ENCODE measurements around the gene UBE2E2.

The UBE2E2 gene

GRCh38 chr3:23202921-23203707, at the start of gene UBE2E2:
UBE2E2 (plus strand) TSS chr3:23203327.
- Histone ChIP-seq H3K9me3 (ENCODE audit: control insufficient read depth, insufficient read depth, low read length) (no peaks in the 10 kb centered on the region), H3K9me2 (replicated peaks; ENCODE audit: control insufficient read depth, low read length) (no peaks in the 10 kb centered on the region), H4K20me1 (ENCODE audit: control insufficient read depth, insufficient read depth, low read depth, low read length) (no peaks in the 10 kb centered on the region; the same call in 1 of the 2 replicates), H3K27ac (ENCODE audit: low read depth, low read length) (no peak within 1 kb of the TSS), H3K79me2 (ENCODE audit: control insufficient read depth, low read length) (peaks cover 43% of the 10 kb centered on the region), H3K27me3 (ENCODE audit: control insufficient read depth, low read length) (peaks cover 46% of the 10 kb centered on the region), H3K4me1 (ENCODE audit: control insufficient read depth, low read length) (peaks cover 15% of the 10 kb centered on the region), H3K4me3 (ENCODE audit: low read length) (peak within 1 kb of the TSS; percentile 97), H3K4me2 (ENCODE audit: low read length) (peak within 1 kb of the TSS; percentile 86), H3K36me3 (ENCODE audit: control insufficient read depth, low read length) (peaks cover 2% of the 10 kb centered on the region; the same call in 1 of the 2 replicates), H3F3A (ENCODE audit: control insufficient read depth, insufficient read depth) (peaks cover 16% of the 10 kb centered on the region)
- TF ChIP-seq EZH2phosphoT487 (IDR thresholded peaks at IDR 0.05; ENCODE audit: borderline replicate concordance, low read length), result no peak
- TF ChIP-seq CTCF (IDR thresholded peaks at IDR 0.05; ENCODE audit: low read depth, low read length, poor library complexity, severe bottlenecking), result no peak

- TF ChIP-seq CTCF (IDR thresholded peaks at IDR 0.05; ENCODE audit: low read depth, low read length, poor library complexity, severe bottlenecking) (no peak), EZH2phosphoT487 (IDR thresholded peaks at IDR 0.05; ENCODE audit: borderline replicate concordance, low read length) (no peak)
- Histone ChIP-seq H3K9me2 (replicated peaks; ENCODE audit: control insufficient read depth, low read length) (no peaks in the 10 kb centered on the region), H4K20me1 (ENCODE audit: control insufficient read depth, insufficient read depth, low read depth, low read length) (no peaks in the 10 kb centered on the region), H3K4me3 (ENCODE audit: low read length) (no peak overlapping the region), H3F3A (ENCODE audit: control insufficient read depth, insufficient read depth) (no peaks in the 10 kb centered on the region), H3K4me1 (ENCODE audit: control insufficient read depth, low read length) (no peaks in the 10 kb centered on the region), H3K4me2 (ENCODE audit: low read length) (no peak overlapping the region), H3K27me3 (ENCODE audit: control insufficient read depth, low read length) (peaks cover 6% of the 10 kb centered on the region; the same call in 1 of the 2 replicates), H3K9me3 (ENCODE audit: control insufficient read depth, insufficient read depth, low read length) (no peaks in the 10 kb centered on the region), H3K27ac (ENCODE audit: low read depth, low read length) (no peak overlapping the region), H3K36me3 (ENCODE audit: control insufficient read depth, low read length) (no peaks in the 10 kb centered on the region), H3K79me2 (ENCODE audit: control insufficient read depth, low read length) (no peaks in the 10 kb centered on the region)
Observed at GRCh38 chr3:23153436-23153835, 49.7 kb upstream of the UBE2E2 start.

GRCh38 chr3:23157331-23157730, 45.8 kb upstream of the UBE2E2 start:
- no peaks in the 10 kb centered on the region for H3K36me3 ChIP-seq (ENCODE audit: control insufficient read depth, low read length)
- TF ChIP-seq EZH2phosphoT487 (IDR thresholded peaks at IDR 0.05; ENCODE audit: borderline replicate concordance, low read length) (no peak), CTCF (IDR thresholded peaks at IDR 0.05; ENCODE audit: low read depth, low read length, poor library complexity, severe bottlenecking) (no peak)
- peaks cover 3% of the 10 kb centered on the region for H3K4me1 ChIP-seq (ENCODE audit: control insufficient read depth, low read length)
- peaks cover 9% of the 10 kb centered on the region; the same call in 1 of the 2 replicates for H3K27me3 ChIP-seq (ENCODE audit: control insufficient read depth, low read length)
- H4K20me1 ChIP-seq (ENCODE audit: control insufficient read depth, insufficient read depth, low read depth, low read length), result no peaks in the 10 kb centered on the region
- no peaks in the 10 kb centered on the region for H3K9me2 ChIP-seq (replicated peaks; ENCODE audit: control insufficient read depth, low read length)
- no peaks in the 10 kb centered on the region for H3K9me3 ChIP-seq (ENCODE audit: control insufficient read depth, insufficient read depth, low read length)
- no peak overlapping the region for H3K4me2 ChIP-seq (ENCODE audit: low read length)
- H3K79me2 ChIP-seq (ENCODE audit: control insufficient read depth, low read length), result no peaks in the 10 kb centered on the region
- H3K27ac ChIP-seq (ENCODE audit: low read depth, low read length), result no peak overlapping the region
- H3K4me3 ChIP-seq (ENCODE audit: low read length), result no peak overlapping the region
- no peaks in the 10 kb centered on the region for H3F3A ChIP-seq (ENCODE audit: control insufficient read depth, insufficient read depth)
